HuH-7.5 (cell line): ENCODE results near the gene PGP.

Experiments
- DNase-seq: peaks from one replicate; pipeline ENCODE4 v3.0.0; 2011; ENCODE audit warnings: low spot score

The PGP gene

DNA sequence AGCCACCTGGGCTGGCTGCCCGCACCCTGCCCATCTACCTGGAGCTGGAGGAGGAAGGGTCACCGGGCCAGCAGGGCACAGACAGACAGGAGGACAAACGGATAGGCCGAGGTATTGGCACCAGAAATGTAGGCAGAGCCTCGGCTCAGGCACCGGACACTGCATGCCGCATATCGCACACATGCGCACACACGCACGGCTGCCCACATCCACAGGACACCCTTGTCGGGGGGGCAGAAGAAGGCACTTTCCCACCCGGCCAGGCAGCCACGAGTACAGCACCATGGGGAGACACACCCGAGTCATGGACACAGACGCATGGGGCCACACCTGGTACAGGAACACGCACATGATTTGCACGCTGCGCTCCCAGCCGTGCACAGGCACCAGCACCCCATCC is 32.7 kb downstream of the PGP start:
- DNase-seq, result no peak

DNA sequence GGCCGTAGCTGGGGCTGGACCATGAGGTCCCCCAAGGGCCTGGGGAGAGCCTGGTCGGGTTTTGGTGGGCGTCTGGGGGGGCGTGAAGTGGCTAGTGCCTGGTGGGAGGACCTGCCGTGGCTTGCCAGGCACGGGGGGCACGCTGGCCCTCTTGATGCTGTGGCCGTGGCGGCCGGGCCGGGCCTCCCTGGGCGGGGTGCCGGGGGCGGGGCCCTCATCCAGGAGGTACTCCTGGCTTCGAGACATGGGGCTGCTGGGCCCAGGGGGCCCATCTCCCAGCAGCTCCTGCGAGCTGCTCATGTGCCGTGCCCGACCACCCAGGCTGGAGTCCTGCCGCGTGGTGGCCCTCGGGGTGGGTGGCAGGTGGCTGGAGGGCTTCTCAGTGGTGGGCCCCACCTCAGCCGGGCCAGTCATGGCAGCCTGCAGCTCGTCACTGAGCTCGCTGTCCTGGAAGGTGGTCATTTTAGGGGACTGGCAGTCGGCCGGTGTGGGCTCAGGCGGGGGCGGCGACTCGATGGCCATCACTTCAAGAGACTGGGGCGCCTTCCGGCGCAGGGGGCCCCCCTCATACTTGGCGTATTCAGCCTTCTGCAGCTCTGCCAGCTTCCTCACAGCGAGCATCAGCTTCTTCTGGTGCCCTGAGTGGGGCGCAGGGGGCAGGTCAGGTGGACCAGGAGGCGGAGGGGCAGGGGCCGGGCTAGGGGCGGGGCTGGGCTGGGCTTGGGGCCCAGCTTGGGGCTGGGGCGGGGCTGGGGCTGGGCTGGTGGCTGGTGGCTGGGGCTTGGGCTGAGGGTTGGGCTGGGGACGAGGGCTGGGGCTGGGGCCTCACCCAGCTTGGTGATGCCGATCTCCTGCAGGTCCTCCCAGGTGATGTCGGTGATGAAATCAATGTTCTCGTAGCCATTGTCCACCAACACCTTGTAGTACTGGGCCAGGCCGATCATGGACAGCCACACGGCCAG is 33.4 kb downstream of the PGP start:
- no peak for DNase-seq

DNA sequence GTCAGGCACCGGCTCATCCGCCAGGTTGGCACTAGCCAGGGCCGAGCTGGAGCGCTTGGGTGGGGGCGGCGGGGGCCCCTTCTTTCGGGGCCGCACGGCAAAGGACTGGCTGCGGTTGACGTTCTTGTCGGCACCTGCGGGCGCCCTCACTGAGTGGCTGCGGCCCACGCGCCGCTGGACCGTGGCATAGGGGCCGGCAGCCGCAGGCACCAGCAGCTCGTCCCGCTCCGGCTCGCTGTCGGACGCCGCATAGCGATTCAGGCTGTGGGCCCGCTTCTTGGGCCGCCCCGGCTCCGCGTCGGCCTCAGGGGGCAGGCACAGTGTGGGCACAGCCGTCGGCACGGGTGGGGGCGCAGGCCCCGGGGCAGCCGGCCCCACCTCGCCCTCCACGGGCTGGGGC is 34.2 kb downstream of the PGP start:
- no peak for DNase-seq

DNA sequence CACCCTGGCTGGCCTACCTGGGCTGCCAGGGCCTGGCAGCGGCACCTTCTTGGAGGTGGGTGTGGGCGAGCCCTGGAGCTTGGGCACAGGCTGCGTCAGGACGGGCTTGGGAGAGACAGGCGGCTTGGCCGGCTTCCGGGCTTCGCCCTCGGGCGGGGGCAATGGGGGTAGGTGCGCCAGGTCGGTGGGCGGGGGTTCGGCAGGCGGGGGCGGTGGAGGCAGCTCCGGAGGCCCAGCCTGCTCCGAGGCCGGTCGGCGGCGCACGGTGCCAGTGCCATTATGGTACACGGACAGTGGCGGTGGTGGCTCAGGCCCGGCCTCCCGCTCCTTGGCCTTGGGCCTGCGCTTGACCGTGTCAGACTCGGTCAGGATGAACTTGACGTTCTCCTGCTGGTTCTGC is 35.1 kb downstream of the PGP start:
- no peak for DNase-seq

DNA sequence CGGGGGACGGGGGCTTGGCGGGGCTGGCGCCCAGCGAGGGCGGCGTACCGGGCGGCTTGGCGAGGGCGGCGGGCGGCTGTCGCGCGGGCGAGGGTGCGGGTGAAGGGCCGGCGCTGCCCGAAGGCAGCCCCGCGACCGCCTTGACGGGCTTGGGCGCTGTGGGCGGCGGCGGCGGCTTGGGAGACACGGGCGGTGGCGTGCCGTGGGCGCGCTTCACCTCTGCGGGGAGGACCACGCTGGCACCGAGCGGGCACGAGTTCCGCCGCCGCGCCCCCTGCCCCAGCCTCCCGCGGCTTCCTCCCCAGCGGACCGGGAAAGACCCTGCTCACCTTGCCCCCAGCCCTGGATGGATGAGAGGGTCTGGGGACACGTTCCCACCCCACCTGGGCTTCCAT is 35.5 kb downstream of the PGP start:
- no peak for DNase-seq

DNA sequence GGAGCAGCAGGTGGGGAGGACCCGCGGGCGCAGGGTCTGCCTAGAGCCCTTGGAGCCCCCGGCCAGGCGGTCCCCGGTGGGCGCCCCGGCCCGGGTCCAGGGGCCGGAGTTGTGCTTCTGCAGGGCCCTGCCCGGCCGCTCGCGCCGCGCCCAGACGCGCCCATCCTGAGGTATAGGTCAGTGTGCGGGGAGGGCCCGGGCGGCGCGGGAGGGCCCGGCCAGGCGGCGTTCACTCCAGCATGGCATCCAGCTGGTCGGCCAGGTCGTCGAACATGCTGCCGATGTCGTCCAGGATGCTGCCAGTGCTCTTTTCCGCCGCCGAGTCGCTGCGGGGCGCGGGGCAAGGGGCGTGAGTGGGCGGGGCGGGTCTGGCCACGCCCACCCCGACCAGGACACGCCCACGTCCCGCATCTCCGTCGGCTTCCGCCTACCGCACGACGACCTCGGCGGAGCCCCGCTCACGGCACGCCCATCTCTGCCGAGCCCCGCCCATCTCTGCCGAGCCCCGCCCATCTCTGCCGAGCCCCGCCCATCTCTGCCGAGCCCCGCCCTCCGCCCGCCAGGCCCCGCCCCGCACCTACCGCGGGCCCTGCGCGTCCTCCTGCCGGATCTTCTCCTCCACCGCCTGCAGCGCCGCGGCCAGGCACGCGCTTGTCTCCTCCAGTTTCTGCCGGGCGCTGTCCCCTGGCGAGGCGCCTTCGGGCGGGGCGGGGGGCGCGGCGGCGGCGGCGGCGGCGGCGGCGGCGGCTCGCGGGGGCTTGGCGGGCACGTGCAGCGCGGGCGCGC is 36.1 kb downstream of the PGP start:
- no peak for DNase-seq

DNA sequence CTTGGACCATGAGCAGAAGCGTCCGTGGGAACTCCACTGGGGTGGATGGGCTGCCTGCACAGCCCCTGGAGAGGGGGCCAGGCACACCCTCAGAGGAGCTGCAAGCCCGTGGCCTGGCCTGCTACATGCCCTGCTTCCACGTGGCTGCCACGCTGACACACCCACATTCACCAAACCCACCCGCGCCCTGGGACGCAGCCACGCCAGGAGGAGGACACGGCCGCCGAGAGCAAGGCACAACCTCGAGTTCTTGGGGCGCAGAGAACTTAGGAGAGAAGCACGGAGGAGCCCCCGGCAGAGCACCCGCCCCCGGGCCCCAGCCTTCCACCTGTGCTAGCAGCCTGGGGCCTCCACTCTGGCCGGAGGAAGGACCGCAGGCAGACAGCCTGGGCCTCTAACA is 37.1 kb downstream of the PGP start:
- DNase-seq, result no peak

DNA sequence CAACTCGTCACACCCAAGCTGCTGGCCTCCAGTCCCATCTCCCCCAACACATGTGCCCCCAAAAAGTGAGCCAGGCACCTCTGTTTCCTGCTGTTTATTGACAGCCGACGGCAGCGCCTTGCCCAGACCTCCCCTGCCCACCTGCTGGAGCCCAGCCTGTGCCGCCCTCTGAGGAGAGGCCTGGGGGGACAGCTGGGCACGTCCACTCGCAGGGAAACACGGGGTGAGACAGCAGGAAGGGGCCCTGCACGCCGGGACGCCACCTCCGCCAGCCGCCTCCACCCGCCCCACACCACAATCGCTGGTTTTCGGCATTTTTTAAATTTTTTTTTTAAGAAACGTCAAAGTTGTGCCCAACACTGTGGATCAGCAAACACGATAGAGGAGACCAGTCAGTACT is 37.5 kb downstream of the PGP start:
- no peak for DNase-seq

DNA sequence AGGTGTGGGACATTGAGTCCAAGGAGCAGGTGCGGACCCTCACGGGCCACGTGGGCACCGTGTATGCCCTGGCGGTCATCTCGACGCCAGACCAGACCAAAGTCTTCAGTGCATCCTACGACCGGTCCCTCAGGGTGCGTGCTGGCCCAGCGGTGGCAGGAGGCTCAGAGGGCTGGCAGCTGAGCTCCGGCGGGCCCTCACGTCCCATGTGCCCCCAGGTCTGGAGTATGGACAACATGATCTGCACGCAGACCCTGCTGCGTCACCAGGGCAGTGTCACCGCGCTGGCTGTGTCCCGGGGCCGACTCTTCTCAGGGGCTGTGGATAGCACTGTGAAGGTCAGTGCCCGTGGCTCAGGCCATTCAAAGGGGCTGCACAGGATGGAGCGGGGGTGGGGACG is 38.6 kb downstream of the PGP start:
- no peak for DNase-seq

DNA sequence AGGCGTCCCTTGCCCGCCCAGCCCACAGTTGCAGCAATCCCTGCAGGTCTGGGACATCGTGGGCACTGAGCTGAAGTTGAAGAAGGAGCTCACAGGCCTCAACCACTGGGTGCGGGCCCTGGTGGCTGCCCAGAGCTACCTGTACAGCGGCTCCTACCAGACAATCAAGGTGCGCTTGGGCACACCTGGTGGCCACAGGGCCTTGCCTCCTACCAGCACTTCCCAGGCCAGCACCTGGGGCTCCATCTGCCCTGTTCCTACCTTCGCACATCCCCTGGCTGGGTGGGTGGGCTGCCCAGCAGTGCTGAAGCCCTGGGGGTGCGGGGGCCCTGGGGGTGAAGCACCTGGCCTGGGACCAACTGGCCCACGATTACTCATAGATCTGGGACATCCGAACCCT is 39.2 kb downstream of the PGP start:
- no peak for DNase-seq

DNA sequence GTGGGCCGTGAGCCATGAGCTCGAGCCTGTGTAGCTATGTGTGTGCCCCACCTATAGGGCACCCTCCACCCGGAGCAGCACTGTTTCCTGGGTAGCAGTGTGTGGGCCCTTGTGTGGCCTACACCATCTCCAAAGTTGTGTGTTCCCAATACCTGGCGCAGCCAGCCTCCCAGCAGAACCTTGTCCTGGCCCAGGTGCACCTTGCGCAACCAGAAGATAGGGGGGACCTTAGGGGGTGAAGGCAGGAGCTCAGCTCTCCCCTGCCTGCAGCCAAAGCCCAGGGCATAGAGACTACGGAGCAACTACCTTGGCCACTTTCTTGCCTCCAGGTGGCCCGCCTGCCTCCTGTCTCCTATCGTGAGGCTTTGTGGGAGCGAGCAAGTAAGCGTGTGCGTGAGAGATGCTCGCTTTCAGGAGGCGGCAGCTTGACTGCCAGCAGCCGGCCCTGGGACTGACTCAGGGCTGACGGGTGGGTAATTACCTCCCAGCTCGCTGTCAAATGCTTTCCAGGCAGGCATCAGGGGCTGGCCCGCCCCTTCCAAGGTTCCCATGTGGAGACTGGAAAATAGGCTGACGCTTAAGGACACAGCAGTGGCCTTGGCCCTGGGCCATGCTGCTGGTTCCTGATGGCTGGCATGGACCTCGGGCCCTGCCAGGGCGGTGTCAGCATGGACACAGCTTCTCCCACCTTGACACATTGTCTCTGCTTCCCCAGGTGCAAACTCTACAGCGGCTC is 40.1 kb downstream of the PGP start:
- no peak for DNase-seq

DNA sequence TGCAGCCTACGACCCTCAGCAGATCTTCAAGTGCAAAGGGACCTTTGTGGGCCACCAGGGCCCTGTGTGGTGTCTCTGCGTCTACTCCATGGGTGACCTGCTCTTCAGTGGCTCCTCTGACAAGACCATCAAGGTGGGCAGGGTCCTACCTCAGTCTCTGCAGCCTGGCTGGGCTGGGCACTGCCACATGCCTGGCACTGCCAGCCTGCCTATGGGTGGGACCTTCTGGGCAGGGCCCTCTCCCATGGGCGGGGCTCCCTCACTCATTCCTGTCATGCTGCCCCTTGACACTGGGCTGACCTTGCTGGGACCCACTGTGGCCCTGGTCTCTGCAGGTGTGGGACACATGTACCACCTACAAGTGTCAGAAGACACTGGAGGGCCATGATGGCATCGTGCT is 40.7 kb downstream of the PGP start:
- DNase-seq, result no peak

DNA sequence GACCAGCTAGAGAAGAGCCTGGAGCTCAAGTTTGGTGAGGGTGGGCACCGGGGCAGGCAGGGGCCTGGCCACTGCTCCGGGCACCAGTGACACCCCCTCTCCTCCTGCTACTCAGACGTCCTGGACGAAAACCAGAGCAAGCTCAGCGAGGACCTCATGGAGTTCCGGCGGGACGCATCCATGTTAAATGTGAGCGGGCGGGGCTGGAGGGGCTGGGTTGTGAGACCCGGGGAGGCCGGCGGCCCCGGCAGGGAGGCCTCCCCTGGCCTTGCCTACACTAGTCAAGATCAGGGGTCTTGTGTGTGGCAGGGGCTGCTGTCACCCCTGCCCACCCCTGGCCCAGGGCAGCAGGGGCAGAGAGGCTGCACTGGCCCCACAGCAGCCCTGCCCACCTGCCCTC is 41.3 kb downstream of the PGP start:
- no peak for DNase-seq

DNA sequence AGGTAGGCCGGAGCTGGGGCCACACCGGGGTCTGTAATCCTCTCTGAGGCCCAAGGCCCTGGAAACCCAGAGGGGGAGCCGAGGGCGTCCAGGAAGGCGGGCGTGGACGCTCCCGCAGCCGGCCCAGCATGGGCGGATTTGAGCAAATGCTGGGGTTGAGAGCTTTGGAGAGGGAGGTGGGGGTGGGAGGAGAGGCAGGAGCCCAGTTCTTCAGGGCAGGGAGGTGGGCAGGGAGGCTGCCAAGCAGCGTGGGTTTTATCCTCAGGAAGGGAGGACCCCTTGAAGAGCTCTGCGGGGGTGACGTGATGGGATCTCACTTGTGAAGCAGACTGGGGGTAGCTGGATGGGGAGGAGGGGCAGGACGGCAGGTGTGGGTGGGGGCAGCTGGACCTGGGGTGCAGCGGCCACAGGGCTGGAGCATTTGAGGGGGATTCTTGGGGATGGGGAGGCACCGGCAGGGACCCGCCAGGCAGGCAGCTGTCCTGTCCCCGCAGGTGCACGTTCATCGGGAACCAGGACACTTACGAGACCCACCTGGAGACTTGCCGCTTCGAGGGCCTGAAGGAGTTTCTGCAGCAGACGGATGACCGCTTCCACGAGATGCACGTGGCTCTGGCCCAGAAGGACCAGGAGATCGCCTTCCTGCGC is 41.8 kb downstream of the PGP start:
- no peak for DNase-seq

DNA sequence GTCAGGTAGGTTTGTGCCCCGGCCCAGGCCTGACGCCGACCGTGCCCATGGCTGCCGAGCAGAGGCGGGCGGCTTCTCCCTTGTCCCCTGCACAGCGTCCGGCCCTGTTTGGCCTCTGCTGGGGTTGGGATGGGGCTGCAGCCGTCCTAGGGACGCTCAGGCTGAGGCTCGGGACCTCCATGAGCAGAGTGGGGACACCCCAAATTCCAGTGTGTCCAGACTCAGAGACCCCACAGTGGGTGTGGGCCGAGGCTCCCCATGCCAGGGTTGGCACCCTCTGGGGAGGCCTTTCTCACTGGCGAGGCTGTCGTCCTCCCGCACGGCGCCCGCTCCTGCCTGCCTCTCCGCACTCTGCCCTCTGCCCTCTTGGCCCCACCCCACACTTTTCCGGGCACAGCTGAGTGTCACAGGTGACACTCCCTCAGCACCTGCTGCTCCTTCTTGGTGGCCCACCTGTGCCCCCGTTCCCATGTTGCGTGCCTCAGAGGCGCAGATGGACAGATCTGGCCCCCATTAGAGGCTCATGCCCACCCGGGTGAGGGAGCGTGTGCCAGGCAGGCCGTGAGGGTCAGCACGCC is 43.0 kb downstream of the PGP start:
- DNase-seq, result no peak

DNA sequence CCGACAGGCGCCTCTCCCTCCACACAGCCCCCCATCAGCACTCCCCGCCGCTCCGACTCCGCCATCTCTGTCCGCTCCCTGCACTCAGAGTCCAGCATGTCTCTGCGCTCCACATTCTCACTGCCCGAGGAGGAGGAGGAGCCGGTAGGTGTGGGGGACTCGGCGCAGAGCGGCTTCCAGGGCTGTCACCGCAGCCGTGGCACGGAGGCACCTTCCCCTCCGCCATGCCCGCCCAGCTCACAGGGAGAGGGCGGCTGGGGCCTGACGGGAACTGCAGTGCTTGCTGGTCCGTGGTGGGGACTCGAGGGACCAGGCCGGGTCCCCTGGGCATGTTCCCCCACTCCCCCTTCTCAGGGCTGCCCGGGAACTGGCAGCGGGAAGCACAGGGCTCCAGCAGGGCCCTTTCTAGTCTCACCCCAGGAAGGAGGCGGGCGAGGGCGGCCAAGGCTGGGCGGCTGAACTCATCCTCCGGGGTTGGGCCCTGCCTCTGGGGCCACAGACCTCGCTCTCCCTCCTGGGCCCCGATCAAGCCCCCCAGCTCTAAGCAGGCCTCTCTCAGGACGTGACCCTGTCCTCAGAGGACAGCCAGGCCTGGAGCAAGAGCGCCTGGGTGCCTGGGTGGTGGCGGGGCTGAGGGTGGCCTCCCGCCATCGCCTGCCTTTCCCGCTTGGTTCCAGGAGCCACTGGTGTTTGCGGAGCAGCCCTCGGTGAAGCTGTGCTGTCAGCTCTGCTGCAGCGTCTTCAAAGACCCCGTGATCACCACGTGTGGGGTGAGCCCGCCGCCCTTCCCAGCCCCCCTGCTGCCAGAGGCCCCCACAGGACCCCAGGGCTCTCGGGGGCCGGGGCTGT is 43.8 kb downstream of the PGP start:
- DNase-seq, result no peak

DNA sequence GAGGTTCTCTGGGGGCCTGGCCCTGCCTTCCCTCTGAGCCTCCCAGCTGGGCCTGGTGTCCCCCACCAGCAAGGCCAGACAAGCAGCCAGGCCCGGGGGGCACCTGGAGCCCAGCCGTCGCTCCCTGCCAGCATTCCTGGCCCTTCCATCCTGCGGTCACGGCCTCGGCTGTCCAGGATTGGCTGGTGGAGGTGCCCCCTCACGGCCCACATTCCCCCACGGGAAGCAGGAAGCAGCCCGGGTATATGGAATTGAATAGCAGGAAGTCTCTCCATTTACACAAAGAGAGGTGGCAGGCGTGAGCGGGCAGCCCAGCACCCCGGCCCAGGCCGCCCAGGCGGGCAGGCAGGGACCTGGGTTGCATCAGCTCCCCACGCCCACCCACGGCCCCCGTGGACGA is 44.6 kb downstream of the PGP start:
- DNase-seq, result no peak

DNA sequence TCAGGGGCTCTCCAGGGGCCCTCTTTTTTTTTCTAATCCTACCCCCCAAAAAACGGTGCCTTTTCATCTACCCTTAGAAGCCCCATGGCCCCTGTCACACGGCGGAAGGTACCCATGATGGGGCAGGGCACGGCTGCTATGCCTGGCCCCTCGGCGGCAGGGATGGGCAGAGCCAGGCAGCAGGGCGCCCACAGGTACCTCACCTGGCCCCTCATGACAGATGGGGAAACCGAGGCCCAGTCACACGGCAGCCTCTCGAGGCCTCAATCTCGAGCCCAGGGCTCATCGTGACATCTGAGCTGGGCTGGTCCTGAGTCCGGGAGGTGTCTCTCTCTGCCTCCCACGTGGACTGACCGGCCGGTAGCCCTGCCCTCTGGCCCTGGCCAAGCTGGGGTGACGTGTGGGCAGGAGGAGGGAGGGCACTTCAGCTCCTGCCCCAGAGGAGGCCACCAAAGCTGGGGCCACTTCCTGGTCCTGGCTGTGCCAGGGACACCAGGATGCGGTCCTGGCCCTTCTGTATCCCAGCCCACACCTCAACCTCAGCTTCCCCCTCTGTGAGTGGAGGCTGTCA is 47.5 kb downstream of the PGP start:
- no peak for DNase-seq

DNA sequence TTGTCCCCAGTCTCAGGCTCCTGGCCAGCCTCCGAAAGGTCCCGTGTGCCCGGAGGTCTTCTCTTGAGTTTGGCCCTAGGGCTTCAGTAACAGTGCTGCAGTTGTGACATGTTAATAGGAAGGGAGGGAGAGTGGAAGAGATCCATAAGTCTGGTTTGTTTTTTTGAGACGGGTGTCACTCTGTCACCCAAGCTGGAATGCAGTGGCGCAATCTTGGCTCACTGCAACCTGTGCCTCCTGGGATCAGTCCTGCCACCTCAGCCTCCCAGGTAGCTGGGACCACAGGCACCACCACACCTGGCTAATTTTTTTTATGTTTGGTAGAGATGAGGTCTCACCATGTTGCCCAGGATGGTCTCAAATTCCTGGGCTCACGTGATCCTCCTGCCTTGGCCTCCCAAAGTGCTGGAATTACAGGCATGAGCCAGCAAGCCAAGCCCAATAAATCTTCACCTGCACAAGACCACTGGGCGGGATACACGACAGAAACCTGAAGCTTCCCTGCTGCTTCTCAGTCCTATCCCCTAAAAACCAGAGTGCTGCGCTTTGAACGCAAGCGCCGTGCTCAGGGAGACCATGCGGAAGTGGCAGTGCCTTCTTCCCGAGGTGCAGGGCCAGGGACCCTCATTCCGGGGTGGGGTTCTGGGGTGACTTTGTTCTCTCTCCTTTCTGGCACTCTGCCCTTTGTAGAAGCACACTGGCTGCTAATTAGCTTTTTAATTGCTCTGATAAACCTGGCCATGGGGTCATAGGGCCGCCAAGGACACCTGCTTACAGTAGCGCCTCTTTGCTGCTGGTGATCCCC is 48.2 kb downstream of the PGP start:
- DNase-seq, result no peak

DNA sequence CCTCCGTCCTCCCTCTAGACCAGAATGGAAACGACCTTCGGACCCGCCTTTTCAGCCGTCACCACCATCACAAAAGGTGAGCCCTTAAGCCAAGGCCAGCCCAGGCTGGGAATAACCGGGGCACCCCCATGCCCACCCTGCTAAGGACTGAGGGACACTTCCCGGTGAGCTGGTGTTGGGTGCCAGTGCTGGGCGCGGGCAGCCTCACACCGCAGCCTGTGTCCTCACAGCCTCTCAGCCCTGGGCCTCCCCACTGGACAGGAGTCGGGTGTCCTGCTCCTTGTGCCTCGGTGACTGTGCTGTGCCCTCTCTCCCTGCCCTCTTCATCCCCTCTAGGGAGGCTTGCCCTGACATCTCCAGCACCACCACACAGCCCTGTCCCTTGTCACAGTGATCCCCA is 48.8 kb downstream of the PGP start:
- no peak for DNase-seq
